ENCODE data around the gene BRME1.

DNA sequence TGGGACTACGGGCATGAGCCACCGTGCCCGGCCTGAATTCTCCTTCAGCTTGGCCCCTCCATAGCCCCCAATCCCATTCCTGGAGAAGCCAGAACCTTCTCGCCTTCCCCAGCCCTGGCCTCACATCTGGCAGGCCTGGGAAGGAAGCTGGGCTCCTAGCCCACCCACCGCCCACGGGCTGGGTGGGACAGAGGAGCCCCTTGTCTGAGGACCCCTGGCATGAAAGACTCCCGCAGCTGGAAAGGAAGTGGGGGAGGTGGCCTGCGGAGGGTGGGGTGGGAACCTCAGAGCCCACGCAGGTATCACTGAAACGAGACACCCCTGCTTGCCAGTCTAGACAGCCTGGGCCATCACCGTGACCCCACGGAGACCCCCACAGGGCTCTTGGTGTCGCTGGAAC is 36.6 kb downstream of the BRME1 start:
- no peak for TF ChIP-seq TAF1 (IDR thresholded peaks at IDR 0.05; ENCODE audit: borderline replicate concordance, low read depth, low read length)
- TF ChIP-seq POLR2AphosphoS5 (IDR thresholded peaks at IDR 0.05; ENCODE audit: low read depth, low read length): no peak
- no peak for TF ChIP-seq POLR2A (IDR thresholded peaks at IDR 0.05; ENCODE audit: low read depth, low read length)

Data from GM12892 (cell line).